Activated T-cell treated with anti-CD3 and anti-CD28 coated beads, Interleukin-2, amount 50 U/mL, for 4 hours (primary cell): ENCODE measurements around the gene FARS2. TPM values are rescaled to one million over a fixed set of nuclear protein-coding genes. Genes with fewer than 3 reads are reported as not detected.

Source experiments
- ATAC-seq, 2 donors: fragments of 200-7000 bp; cut with Tn5 transposase; one replicate each; pipeline ENCODE4 v1.10.0; 2021
- DNase-seq: peaks from one replicate; pipeline ENCODE4 v3.0.0-alpha.2; 2020
- H3K27me3 Mint-ChIP-seq: one replicate; pipeline ENCODE4 v1.8.0; 2021; ENCODE audit warnings: low read depth, mixed read lengths
- H3K36me3 Mint-ChIP-seq: one replicate; pipeline ENCODE4 v1.8.0; 2022; ENCODE audit warnings: mixed read lengths; ENCODE audit not compliant: insufficient read depth
- H3K4me1 Mint-ChIP-seq: one replicate; pipeline ENCODE4 v1.8.0; 2021; ENCODE audit warnings: low read depth, mixed read lengths
- H3K4me3 Mint-ChIP-seq: one replicate; pipeline ENCODE4 v1.8.0; 2021; ENCODE audit warnings: mild to moderate bottlenecking, moderate library complexity, mixed read lengths
- H3K9me3 Mint-ChIP-seq: one replicate; pipeline ENCODE4 v1.8.0; 2021; ENCODE audit warnings: mixed read lengths
- total RNA-seq, 3 donors: library from RNA; stranded (reverse); gene quantifications; one replicate each; pipeline ENCODE4 v1.2.1, GENCODE V29; 2021

Gene FARS2
- total RNA-seq, 3 donors from 2014 or later = 28.3 to 31.0 (median 29.9) TPM

DNA sequence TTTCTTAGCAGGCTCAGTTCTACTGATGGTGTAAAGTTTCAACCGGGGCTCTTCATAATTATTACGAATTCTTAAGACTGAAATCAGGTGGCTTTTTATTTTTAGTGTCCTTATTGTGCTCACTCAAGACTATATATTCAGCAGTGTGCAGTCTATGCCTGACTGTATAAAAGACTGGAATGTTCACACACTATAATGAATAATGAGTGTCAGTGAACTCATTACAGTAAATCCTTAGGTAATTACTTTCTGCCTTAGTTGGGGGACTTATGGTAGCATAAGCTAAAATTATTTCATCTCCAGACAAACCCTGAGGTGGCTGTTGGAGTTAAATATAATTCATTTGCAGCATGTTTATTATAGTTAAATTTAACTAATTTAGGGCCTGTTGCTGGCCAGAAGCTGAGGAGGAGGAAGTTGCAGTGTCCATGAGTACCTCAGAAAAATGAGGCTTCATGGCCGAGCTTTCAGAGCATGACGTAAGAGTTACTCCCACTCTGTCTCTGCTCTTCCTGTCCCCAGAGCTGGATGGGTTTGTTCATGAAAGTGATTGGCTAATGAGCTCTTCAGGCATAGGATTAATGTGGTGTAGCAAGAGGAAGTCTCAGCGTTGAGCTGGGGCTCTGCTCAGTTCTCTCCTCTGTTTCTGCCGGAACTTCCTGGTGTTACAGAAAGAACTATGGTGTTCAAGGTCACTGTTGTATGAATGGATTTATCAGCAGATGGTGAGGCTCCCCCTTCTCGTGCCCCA, 409.7 kb downstream of the FARS2 start:
- ATAC-seq (peak; percentile 57 to 70), DNase-seq (no peak)
- Mint-ChIP-seq H3K27me3 (no peaks in the 10 kb centered on the region), H3K4me1 (peaks cover 49% of the 10 kb centered on the region), H3K9me3 (no peaks in the 10 kb centered on the region), H3K36me3 (peaks cover 2% of the 10 kb centered on the region), H3K4me3 (peak overlapping the region; percentile 32)

DNA sequence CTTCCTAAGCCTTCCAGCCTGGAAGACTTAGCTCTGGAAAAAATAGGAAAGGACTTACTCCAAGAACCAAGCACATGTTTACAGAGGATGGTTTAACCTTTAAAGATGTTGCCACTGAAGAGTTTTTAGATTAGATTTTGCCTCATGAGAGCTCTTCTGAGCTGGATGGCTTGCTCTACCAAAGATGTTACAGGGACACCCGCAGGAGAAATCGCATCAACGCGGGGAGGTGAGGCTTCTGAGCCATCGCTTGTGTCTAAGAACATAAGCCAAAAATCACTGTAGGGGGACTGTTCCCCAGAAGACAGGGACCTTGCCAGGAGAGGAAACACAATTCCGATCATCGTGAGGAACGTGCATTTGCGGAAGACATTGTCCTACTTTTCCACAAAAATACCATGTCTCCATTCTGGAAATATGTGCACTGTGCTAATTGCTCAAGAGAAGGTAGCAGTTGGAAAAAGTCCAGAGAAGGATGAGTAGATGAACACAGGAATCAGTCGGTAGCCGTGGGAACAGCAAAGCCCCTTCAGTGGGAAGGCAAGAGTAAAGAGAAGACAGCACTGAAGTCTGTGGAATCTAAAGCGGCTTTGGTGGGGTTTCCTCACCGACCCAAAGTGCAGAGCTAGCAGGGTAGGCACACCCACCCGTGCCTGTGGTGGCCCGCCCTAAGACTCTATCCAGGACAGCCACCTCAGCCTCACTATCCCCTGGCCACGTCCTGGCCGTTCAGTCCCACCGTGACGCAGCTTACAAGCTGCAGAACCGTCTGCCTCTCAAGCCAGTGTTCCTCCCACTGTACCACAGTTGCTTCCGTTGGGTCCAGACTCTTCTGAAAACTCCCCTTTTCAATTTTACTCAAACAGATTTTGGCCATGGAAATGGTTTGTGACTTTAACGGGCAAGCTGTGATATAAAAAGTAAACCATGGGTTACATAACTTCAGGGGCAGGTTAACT, 410.6 kb downstream of the FARS2 start:
- Mint-ChIP-seq H3K4me3 (peak overlapping the region; percentile 32), H3K9me3 (no peaks in the 10 kb centered on the region), H3K27me3 (no peaks in the 10 kb centered on the region), H3K36me3 (peaks cover 2% of the 10 kb centered on the region), H3K4me1 (peaks cover 40% of the 10 kb centered on the region)
- ATAC-seq (no peak), DNase-seq (no peak)

- no peaks in the 10 kb centered on the region for H3K27me3 Mint-ChIP-seq
- peaks cover 3% of the 10 kb centered on the region for H3K36me3 Mint-ChIP-seq
- no peak for ATAC-seq
- no peak overlapping the region for H3K4me3 Mint-ChIP-seq
- peaks cover 38% of the 10 kb centered on the region for H3K4me1 Mint-ChIP-seq
- DNase-seq = no peak
- no peaks in the 10 kb centered on the region for H3K9me3 Mint-ChIP-seq
Observed at GRCh38 chr6:5672581-5673011, 411.3 kb downstream of the FARS2 start.

DNA sequence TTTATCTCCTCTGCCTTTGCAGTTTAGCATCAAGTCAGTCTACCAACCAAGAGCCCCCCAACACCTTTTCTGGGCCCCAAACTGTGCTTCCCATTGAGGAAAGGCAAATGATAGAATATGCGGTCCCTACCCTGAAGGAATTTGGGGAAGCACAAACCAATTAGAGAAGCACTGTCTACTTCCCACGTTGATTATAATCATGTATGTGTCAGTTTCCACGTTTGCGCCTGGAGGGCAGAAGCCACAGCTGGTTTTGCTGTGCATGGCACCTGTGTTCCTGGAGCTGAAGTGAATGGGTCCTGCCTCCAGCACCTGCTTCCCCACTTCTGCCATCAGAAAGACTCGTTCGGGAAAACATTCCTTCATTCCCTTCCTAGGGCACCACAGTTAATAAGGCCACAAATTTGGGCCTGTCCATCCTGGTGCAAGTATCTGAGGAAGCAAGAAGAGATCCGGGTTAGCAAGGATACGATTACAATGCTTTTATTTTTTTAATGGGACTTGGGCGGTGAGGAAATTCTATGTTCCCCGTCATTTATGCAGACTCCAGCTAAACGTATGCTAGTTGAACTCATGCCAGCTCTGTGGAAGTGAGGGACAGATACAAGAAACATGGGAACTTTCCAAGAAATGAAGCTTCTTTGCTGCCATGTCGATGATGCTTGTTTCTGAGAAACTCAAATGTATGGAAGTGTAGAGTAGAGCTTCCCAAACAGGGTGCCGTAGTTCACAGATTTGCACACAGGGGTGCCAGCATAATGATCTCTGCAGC, 411.9 kb downstream of the FARS2 start:
- DNase-seq (no peak), ATAC-seq (no peak)
- Mint-ChIP-seq H3K36me3 (peaks cover 6% of the 10 kb centered on the region), H3K4me1 (peaks cover 35% of the 10 kb centered on the region), H3K9me3 (no peaks in the 10 kb centered on the region), H3K27me3 (no peaks in the 10 kb centered on the region), H3K4me3 (no peak overlapping the region)

GRCh38 chr6:5674141-5674540, 412.8 kb downstream of the FARS2 start:
- peaks cover 33% of the 10 kb centered on the region for H3K4me1 Mint-ChIP-seq
- H3K9me3 Mint-ChIP-seq = no peaks in the 10 kb centered on the region
- no peak overlapping the region for H3K4me3 Mint-ChIP-seq
- DNase-seq (no peak), ATAC-seq (no peak)
- H3K27me3 Mint-ChIP-seq = no peaks in the 10 kb centered on the region
- H3K36me3 Mint-ChIP-seq = peaks cover 6% of the 10 kb centered on the region

GRCh38 chr6:5674721-5675120, 413.4 kb downstream of the FARS2 start:
- ATAC-seq = no peak
- Mint-ChIP-seq H3K4me3 (no peak overlapping the region), H3K36me3 (peaks cover 6% of the 10 kb centered on the region), H3K27me3 (no peaks in the 10 kb centered on the region), H3K4me1 (peaks cover 34% of the 10 kb centered on the region), H3K9me3 (no peaks in the 10 kb centered on the region)
- no peak for DNase-seq

GRCh38 chr6:5676701-5677100, 415.4 kb downstream of the FARS2 start:
- ATAC-seq (no peak), DNase-seq (no peak)
- Mint-ChIP-seq H3K4me1 (peaks cover 28% of the 10 kb centered on the region), H3K4me3 (no peak overlapping the region), H3K9me3 (no peaks in the 10 kb centered on the region), H3K36me3 (peaks cover 3% of the 10 kb centered on the region), H3K27me3 (no peaks in the 10 kb centered on the region)

DNA sequence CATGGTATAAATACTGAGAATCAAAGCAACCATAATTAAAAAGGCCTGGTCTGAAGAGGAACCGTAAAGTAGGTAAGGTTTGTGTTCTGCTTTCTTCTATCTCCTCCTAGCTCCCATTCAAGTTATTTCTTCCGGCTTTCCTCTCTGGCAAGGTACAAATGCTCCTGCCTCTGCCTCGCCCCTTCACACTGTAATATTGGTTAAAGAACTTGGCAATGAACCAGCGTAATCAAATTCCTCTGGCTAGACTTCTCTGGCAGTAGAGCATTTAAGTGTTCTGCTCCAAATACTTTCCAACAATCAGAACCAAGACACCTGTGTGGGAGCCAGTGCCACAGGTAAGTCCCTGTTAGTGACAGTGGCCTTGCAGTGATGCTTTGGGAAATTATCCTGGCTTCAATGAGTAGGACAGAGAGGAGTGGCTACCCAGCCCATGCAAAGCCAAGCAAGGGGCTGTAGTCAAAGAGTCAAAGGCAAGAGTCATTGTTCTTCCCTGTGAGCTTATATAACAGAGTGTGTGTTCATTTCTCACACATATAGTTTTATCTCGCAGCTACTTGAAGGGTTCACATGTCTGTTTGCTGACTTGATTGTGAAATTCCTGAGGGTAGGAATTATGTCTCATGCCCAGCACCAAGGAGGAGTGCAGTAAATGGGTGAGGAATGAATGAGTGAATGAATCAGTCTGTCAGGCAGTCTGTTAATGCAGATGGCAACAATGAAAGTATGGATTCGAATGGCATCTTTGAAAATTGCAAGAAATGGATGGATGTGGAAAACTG, 416.1 kb downstream of the FARS2 start:
- H3K4me1 Mint-ChIP-seq = peaks cover 25% of the 10 kb centered on the region
- DNase-seq (no peak), ATAC-seq (no peak)
- no peak overlapping the region for H3K4me3 Mint-ChIP-seq
- no peaks in the 10 kb centered on the region for H3K9me3 Mint-ChIP-seq
- H3K36me3 Mint-ChIP-seq = peaks cover 3% of the 10 kb centered on the region
- H3K27me3 Mint-ChIP-seq = no peaks in the 10 kb centered on the region

- H3K36me3 Mint-ChIP-seq = peaks cover 17% of the 10 kb centered on the region
- H3K4me3 Mint-ChIP-seq = no peak overlapping the region
- peaks cover 22% of the 10 kb centered on the region for H3K4me1 Mint-ChIP-seq
- ATAC-seq = no peak
- no peak for DNase-seq
- H3K27me3 Mint-ChIP-seq = no peaks in the 10 kb centered on the region
- H3K9me3 Mint-ChIP-seq = peaks cover 7% of the 10 kb centered on the region
Observed at GRCh38 chr6:5679270-5679669, 418.0 kb downstream of the FARS2 start.

DNA sequence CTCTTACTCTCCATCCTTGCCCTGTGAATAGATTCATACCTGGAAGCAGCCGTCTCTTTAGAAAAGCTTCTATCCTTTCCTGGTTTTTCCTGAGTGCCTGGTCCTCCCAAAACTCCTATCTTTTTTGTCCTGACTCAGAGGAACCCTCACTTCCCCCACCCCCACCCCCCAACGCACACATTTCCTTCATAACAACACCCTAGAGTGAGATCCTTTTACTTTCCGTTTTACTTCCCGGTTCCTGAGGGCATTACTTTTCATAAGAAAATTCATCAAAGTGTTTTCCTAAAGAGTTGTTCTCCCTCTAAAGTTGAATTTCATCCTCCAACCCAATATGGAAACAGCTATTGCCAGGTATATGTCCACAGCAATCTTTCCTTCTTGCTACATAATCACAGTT, 418.4 kb downstream of the FARS2 start:
- Mint-ChIP-seq H3K4me3 (no peak overlapping the region), H3K27me3 (no peaks in the 10 kb centered on the region), H3K9me3 (peaks cover 7% of the 10 kb centered on the region), H3K4me1 (peaks cover 22% of the 10 kb centered on the region), H3K36me3 (peaks cover 21% of the 10 kb centered on the region)
- DNase-seq = no peak
- ATAC-seq = no peak

- H3K4me3 Mint-ChIP-seq = no peak overlapping the region
- peaks cover 23% of the 10 kb centered on the region for H3K36me3 Mint-ChIP-seq
- H3K9me3 Mint-ChIP-seq = peaks cover 7% of the 10 kb centered on the region
- no peak for ATAC-seq
- no peaks in the 10 kb centered on the region for H3K27me3 Mint-ChIP-seq
- no peak for DNase-seq
- H3K4me1 Mint-ChIP-seq = peaks cover 22% of the 10 kb centered on the region
Observed at GRCh38 chr6:5680095-5680494, 418.8 kb downstream of the FARS2 start.

GRCh38 chr6:5681480-5681879, 420.2 kb downstream of the FARS2 start:
- H3K27me3 Mint-ChIP-seq = no peaks in the 10 kb centered on the region
- H3K4me1 Mint-ChIP-seq = peaks cover 22% of the 10 kb centered on the region
- peaks cover 7% of the 10 kb centered on the region for H3K9me3 Mint-ChIP-seq
- H3K4me3 Mint-ChIP-seq = no peak overlapping the region
- DNase-seq = no peak
- peaks cover 23% of the 10 kb centered on the region for H3K36me3 Mint-ChIP-seq
- peak; percentile 46 to 70 for ATAC-seq

- peaks cover 22% of the 10 kb centered on the region for H3K4me1 Mint-ChIP-seq
- DNase-seq (no peak), ATAC-seq (no peak)
- H3K36me3 Mint-ChIP-seq = peaks cover 23% of the 10 kb centered on the region
- no peak overlapping the region for H3K4me3 Mint-ChIP-seq
- H3K27me3 Mint-ChIP-seq = no peaks in the 10 kb centered on the region
- H3K9me3 Mint-ChIP-seq = peaks cover 7% of the 10 kb centered on the region
Observed at GRCh38 chr6:5682530-5682929, 421.2 kb downstream of the FARS2 start.
